Measurements from ENCODE around the gene ZDHHC8. TPM values are rescaled to one million over a fixed set of nuclear protein-coding genes. Genes with fewer than 3 reads are reported as not detected.

ZDHHC8 gene
- total RNA-seq, 6 experiments from 2014 or later: 91.8 to 119 (median 99.1) TPM

GRCh38 chr22:20085651-20086050 lies 46.0 kb upstream of the ZDHHC8 start:
- Mint-ChIP-seq H3K4me3 (no peak overlapping the region), H3K9me3 (no peaks in the 10 kb centered on the region), H3K27me3 (ENCODE audit: insufficient read depth) (no peaks in the 10 kb centered on the region; the same call in 1 of the 2 replicates), H3K36me3 (ENCODE audit: low read depth) (peaks cover 37% of the 10 kb centered on the region), H3K27ac (no peak overlapping the region), H3K4me1 (ENCODE audit: low read depth) (peaks cover 54% of the 10 kb centered on the region)
- no peak for DNase-seq
- no peak for TF ChIP-seq CTCF (IDR thresholded peaks at IDR 0.05)

- Mint-ChIP-seq H3K27me3 (ENCODE audit: insufficient read depth) (no peaks in the 10 kb centered on the region; the same call in 1 of the 2 replicates), H3K4me3 (no peak overlapping the region), H3K9me3 (no peaks in the 10 kb centered on the region), H3K36me3 (ENCODE audit: low read depth) (peaks cover 42% of the 10 kb centered on the region), H3K4me1 (ENCODE audit: low read depth) (peaks cover 51% of the 10 kb centered on the region), H3K27ac (no peak overlapping the region; the same call in 1 of the 2 replicates)
- DNase-seq: no peak
- TF ChIP-seq CTCF (IDR thresholded peaks at IDR 0.05): no peak
Measured at GRCh38 chr22:20086101-20086599, 45.5 kb upstream of the ZDHHC8 start.

GRCh38 chr22:20086763-20087162 lies 44.8 kb upstream of the ZDHHC8 start:
- Mint-ChIP-seq H3K36me3 (ENCODE audit: low read depth) (peaks cover 43% of the 10 kb centered on the region), H3K27ac (no peak overlapping the region)

GRCh38 chr22:20087319-20088262 lies 44.0 kb upstream of the ZDHHC8 start:
- H3K36me3 Mint-ChIP-seq (ENCODE audit: low read depth): peaks cover 49% of the 10 kb centered on the region
- no peak overlapping the region; the same call in 1 of the 2 replicates for H3K27ac Mint-ChIP-seq
- TF ChIP-seq CTCF (IDR thresholded peaks at IDR 0.05): no peak

More at GRCh38 chr22:20086763-20087162, 44.8 kb upstream of the ZDHHC8 start:
- Mint-ChIP-seq H3K9me3 (no peaks in the 10 kb centered on the region), H3K27me3 (ENCODE audit: insufficient read depth) (no peaks in the 10 kb centered on the region; the same call in 1 of the 2 replicates), H3K4me1 (ENCODE audit: low read depth) (peaks cover 45% of the 10 kb centered on the region), H3K4me3 (no peak overlapping the region)
- no peak for DNase-seq
- TF ChIP-seq CTCF (IDR thresholded peaks at IDR 0.05): no peak

GRCh38 chr22:20088263-20088648 lies 43.3 kb upstream of the ZDHHC8 start:
- H3K4me3 Mint-ChIP-seq: no peak overlapping the region
- no peak for DNase-seq
- H3K4me1 Mint-ChIP-seq (ENCODE audit: low read depth): peaks cover 34% of the 10 kb centered on the region
- H3K27ac Mint-ChIP-seq: no peak overlapping the region
- H3K27me3 Mint-ChIP-seq (ENCODE audit: insufficient read depth): no peaks in the 10 kb centered on the region; the same call in 1 of the 2 replicates
- no peak for TF ChIP-seq CTCF (IDR thresholded peaks at IDR 0.05)
- H3K9me3 Mint-ChIP-seq: no peaks in the 10 kb centered on the region
- peaks cover 52% of the 10 kb centered on the region for H3K36me3 Mint-ChIP-seq (ENCODE audit: low read depth)

More at GRCh38 chr22:20087319-20088262, 44.0 kb upstream of the ZDHHC8 start:
- Mint-ChIP-seq H3K4me3 (no peak overlapping the region), H3K27me3 (ENCODE audit: insufficient read depth) (no peaks in the 10 kb centered on the region; the same call in 1 of the 2 replicates), H3K9me3 (no peaks in the 10 kb centered on the region), H3K4me1 (ENCODE audit: low read depth) (peaks cover 41% of the 10 kb centered on the region)
- DNase-seq: no peak

Data from HFFc6 (cell line).